ENCODE measurements around the gene PCGF3.
"Not testable (repeated sequence)": the region's sequence is repeated elsewhere in the genome, so short reads cannot be mapped to it uniquely, and the experiment has no call there.

The PCGF3 gene

GRCh38 chr4:742742-743311 lies 37.2 kb downstream of the PCGF3 start:
- DNase-seq: peak; percentile 82

- DNase-seq: no peak
These were observed 38.0 kb downstream of the PCGF3 start for GRCh38 chr4:743463-744211.

- no peak for DNase-seq
These were observed 38.7 kb downstream of the PCGF3 start for GRCh38 chr4:744212-744841.

GRCh38 chr4:747546-748170 lies 42.0 kb downstream of the PCGF3 start:
- no peak for DNase-seq

GRCh38 chr4:748461-748860 lies 42.8 kb downstream of the PCGF3 start:
- no peak for DNase-seq

GRCh38 chr4:749698-750666 lies 44.4 kb downstream of the PCGF3 start:
- DNase-seq: no peak

- no peak for DNase-seq
These were observed 46.0 kb downstream of the PCGF3 start for GRCh38 chr4:751676-752075.

GRCh38 chr4:752196-752861 lies 46.7 kb downstream of the PCGF3 start:
- no peak for DNase-seq

- not testable (repeated sequence) for DNase-seq
These were observed 47.6 kb downstream of the PCGF3 start for GRCh38 chr4:753186-753585.

GRCh38 chr4:754221-755120 lies 48.8 kb downstream of the PCGF3 start:
- DNase-seq: no peak

- DNase-seq: no peak
These were observed 51.5 kb downstream of the PCGF3 start for GRCh38 chr4:757111-757510.

GRCh38 chr4:759810-760209 lies 54.2 kb downstream of the PCGF3 start:
- DNase-seq: not testable (repeated sequence)

- no peak for DNase-seq
These were observed 55.0 kb downstream of the PCGF3 start for GRCh38 chr4:760616-761015.

GRCh38 chr4:761086-761485 lies 55.5 kb downstream of the PCGF3 start:
- no peak for DNase-seq

- DNase-seq: no peak
These were observed 56.1 kb downstream of the PCGF3 start for GRCh38 chr4:761739-762138.

GRCh38 chr4:762211-763190 lies 56.9 kb downstream of the PCGF3 start:
- no peak for DNase-seq

- DNase-seq: no peak
These were observed 57.7 kb downstream of the PCGF3 start for GRCh38 chr4:763191-763810.

- no peak for DNase-seq
These were observed 58.3 kb downstream of the PCGF3 start for GRCh38 chr4:763922-764321.

All from activated CD4-positive, CD25-positive, alpha-beta regulatory T cell treated with anti-CD3 and anti-CD28 coated beads, Interleukin-2, amount 50 U/mL, for 72 hours (primary cell).